CD8-positive, alpha-beta memory T cell (primary cell): ENCODE data around the gene KNDC1. TPM values are rescaled to one million over a fixed set of nuclear protein-coding genes. Genes with fewer than 3 reads are reported as not detected.
"Not testable (repeated sequence)": the region's sequence is repeated elsewhere in the genome, so short reads cannot be mapped to it uniquely, and the experiment has no call there.

ENCODE experiments used
- CTCF ChIA-PET: fragments of 350-600 bp; sonication (Branson Sonifier 250); formaldehyde crosslinking; loops from one replicate; lab custom pipeline; 2021; ENCODE audit warnings: antibody characterized with exemption; lab: Charles Lee
- POLR2A ChIA-PET: fragments of 350-600 bp; sonication (Branson Sonifier 250); formaldehyde crosslinking; loops from one replicate; lab custom pipeline; 2021; ENCODE audit warnings: antibody characterized with exemption; lab: Charles Lee
- DNase-seq, 5 donors: peaks; one replicate each; pipeline versions ENCODE4 v3.0.0 to v3.0.0-alpha.2; 2020 to 2022; ENCODE audit warnings: mixed read lengths in 1 of 5
- H3K27ac ChIP-seq: one replicate; pipeline ENCODE4 v1.7.0; 2013; ENCODE audit warnings: low read depth, mild to moderate bottlenecking, low read length, moderate library complexity
- H3K27me3 ChIP-seq: 2 replicates; pipeline ENCODE4 v1.7.0; 2013; ENCODE audit warnings: low read length, mild to moderate bottlenecking; ENCODE audit not compliant: insufficient read depth, poor library complexity, severe bottlenecking
- H3K36me3 ChIP-seq: 2 replicates; pipeline ENCODE4 v1.7.0; 2013; ENCODE audit warnings: mild to moderate bottlenecking, low read length, moderate library complexity; ENCODE audit not compliant: insufficient read depth
- H3K4me1 ChIP-seq: 2 replicates; pipeline ENCODE4 v1.7.0; 2013; ENCODE audit warnings: mild to moderate bottlenecking, low read length, moderate library complexity; ENCODE audit not compliant: insufficient read depth
- H3K4me3 ChIP-seq: 2 replicates; pipeline ENCODE4 v1.7.0; 2013; ENCODE audit warnings: mild to moderate bottlenecking, low read length
- H3K9me3 ChIP-seq: 2 replicates; pipeline ENCODE4 v1.7.0; 2013; ENCODE audit warnings: mild to moderate bottlenecking, low read length
- H3K27ac Mint-ChIP-seq, 8 donors: one replicate each; pipeline ENCODE4 v1.8.0; 2020 to 2021; ENCODE audit warnings: mixed read lengths in 8 of 8, mild to moderate bottlenecking in 6 of 8, inconsistent platforms in 3 of 8, moderate library complexity in 3 of 8
- H3K27me3 Mint-ChIP-seq, 2 donors: one replicate each; pipeline ENCODE4 v1.8.0; 2020 to 2021; ENCODE audit warnings: mixed read lengths in 2 of 2, mild to moderate bottlenecking in 1 of 2, moderate library complexity in 1 of 2
- H3K36me3 Mint-ChIP-seq, 3 donors: one replicate each; pipeline ENCODE4 v1.8.0; 2020 to 2021; ENCODE audit warnings: mixed read lengths in 3 of 3, inconsistent platforms in 1 of 3, mild to moderate bottlenecking in 1 of 3
- H3K4me1 Mint-ChIP-seq, 3 donors: one replicate each; pipeline ENCODE4 v1.8.0; 2020 to 2021; ENCODE audit warnings: mixed read lengths in 3 of 3, inconsistent platforms in 1 of 3, mild to moderate bottlenecking in 1 of 3
- H3K4me3 Mint-ChIP-seq, 7 donors: one replicate each; pipeline ENCODE4 v1.8.0; 2020 to 2021; ENCODE audit warnings: mixed read lengths in 7 of 7, mild to moderate bottlenecking in 6 of 7, moderate library complexity in 4 of 7, inconsistent platforms in 2 of 7
- H3K9me3 Mint-ChIP-seq, 5 donors: one replicate each; pipeline ENCODE4 v1.8.0; 2020 to 2022; ENCODE audit warnings: mixed read lengths in 5 of 5, mild to moderate bottlenecking in 3 of 5, moderate library complexity in 2 of 5, inconsistent platforms in 1 of 5
- polyA plus RNA-seq: library from polyadenylated mRNA; unstranded; fragments of 300-500 nt; fragmentation: Illumina TruSeq; gene quantifications from one replicate; pipeline ENCODE4 v1.2.3, GENCODE V29; 2021
- total RNA-seq, 2 experiments: library from RNA; stranded (reverse); gene quantifications; one replicate each; pipeline ENCODE4 v1.2.3, GENCODE V29; 2021

KNDC1 gene
- total and polyA plus RNA-seq, 3 experiments from 2014 or later, result 0.05 TPM; not detected in 2

GRCh38 chr10:133134411-133135115, 25.5 kb upstream of the KNDC1 start:
- Mint-ChIP-seq H3K27ac (no peak overlapping the region), H3K27me3 (no peaks in the 10 kb centered on the region), H3K4me3 (no peak overlapping the region), H3K9me3 (no peaks in the 10 kb centered on the region), H3K36me3 (no peaks in the 10 kb centered on the region), H3K4me1 (no peaks in the 10 kb centered on the region)
- Histone ChIP-seq H3K36me3 (no peaks in the 10 kb centered on the region), H3K27me3 (no peaks in the 10 kb centered on the region), H3K9me3 (no peaks in the 10 kb centered on the region), H3K4me3 (no peak overlapping the region), H3K27ac (no peak overlapping the region), H3K4me1 (no peaks in the 10 kb centered on the region)
- DNase-seq, result no peak
- CTCF ChIA-PET, result interaction anchor here (1.2 kb wide), 1 partner anchor 9 kb away, joined by 4 read pairs; no protein-coding TSS in a partner anchor
- POLR2A ChIA-PET, result no interaction called here

DNA sequence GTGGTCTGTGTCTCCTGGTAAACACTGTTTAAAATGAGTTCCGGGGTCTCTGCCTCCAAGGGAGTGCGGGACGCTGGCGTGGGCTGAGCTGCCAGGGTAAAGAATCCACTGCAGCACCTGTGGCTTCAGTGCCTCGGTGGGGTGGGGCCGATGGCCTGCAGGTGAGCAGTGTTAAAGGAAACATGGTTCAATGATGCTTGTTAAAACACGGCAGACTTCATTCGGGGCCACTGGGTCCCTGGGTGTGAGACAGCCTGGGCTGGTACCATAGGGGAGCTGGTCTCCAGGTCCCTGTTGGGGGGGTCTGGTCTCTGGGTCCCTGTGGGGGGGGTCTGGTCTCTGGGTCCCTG, 24.9 kb upstream of the KNDC1 start:
- Mint-ChIP-seq H3K4me3 (no peak overlapping the region), H3K4me1 (no peaks in the 10 kb centered on the region), H3K9me3 (no peaks in the 10 kb centered on the region), H3K36me3 (no peaks in the 10 kb centered on the region), H3K27ac (no peak overlapping the region), H3K27me3 (no peaks in the 10 kb centered on the region)
- ChIA-PET CTCF (interaction anchor here (1.2 kb wide), 1 partner anchor 9 kb away, joined by 4 read pairs; no protein-coding TSS in a partner anchor), POLR2A (no interaction called here)
- no peaks in the 10 kb centered on the region for H3K9me3 ChIP-seq
- no peak overlapping the region for H3K4me3 ChIP-seq
- H3K36me3 ChIP-seq, result no peaks in the 10 kb centered on the region
- DNase-seq, result no peak
- no peak overlapping the region for H3K27ac ChIP-seq
- H3K4me1 ChIP-seq, result no peaks in the 10 kb centered on the region
- no peaks in the 10 kb centered on the region for H3K27me3 ChIP-seq

DNA sequence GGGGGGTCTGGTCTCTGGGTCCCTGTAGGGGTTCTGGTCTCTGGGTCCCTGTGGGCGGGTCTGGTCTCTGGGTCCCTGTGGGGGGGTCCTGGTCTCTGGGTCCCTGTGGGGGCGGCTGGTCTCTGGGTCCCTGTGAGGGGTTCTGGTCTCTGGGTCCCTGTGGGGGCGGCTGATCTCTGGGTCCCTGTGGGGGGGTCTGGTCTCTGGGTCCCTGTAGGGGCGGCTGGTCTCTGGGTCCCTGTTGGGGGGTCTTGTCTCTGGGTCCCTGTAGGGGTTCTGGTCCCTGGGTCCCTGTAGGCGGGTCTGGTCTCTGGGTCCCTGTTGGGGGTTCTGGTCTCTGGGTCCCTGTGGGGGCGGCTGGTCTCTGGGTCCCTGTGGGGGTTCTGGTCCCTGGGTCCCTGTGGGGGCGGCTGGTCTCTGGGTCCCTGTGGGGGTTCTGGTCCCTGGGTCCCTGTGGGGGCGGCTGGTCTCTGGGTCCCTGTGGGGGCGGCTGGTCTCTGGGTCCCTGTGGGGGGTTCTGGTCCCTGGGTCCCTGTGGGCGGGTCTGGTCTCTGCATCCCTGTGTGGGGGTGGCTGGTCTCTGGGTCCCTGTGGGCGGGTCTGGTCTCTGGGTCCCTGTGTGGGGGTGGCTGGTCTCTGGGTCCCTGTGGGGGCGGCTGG, 22.4 kb upstream of the KNDC1 start:
- H3K9me3 Mint-ChIP-seq, H3K4me1 Mint-ChIP-seq, H3K27me3 ChIP-seq, CTCF ChIA-PET, H3K9me3 ChIP-seq, H3K27ac Mint-ChIP-seq, H3K4me3 ChIP-seq, POLR2A ChIA-PET, H3K4me3 Mint-ChIP-seq, H3K27ac ChIP-seq, H3K4me1 ChIP-seq, DNase-seq, H3K27me3 Mint-ChIP-seq, H3K36me3 Mint-ChIP-seq, H3K36me3 ChIP-seq: not testable (repeated sequence)

GRCh38 chr10:133139551-133140065, 20.4 kb upstream of the KNDC1 start:
- Mint-ChIP-seq H3K36me3 (no peaks in the 10 kb centered on the region), H3K9me3 (no peaks in the 10 kb centered on the region), H3K27me3 (peaks cover 8 to 16% of the 10 kb centered on the region in 2 donors), H3K27ac (no peak overlapping the region), H3K4me3 (no peak overlapping the region), H3K4me1 (peaks cover 0 to 10% (median 4%) of the 10 kb centered on the region in 3 donors)
- H3K4me1 ChIP-seq, result no peaks in the 10 kb centered on the region
- H3K27me3 ChIP-seq, result no peaks in the 10 kb centered on the region
- CTCF ChIA-PET, result no interaction called here
- H3K36me3 ChIP-seq, result no peaks in the 10 kb centered on the region
- DNase-seq, result no peak
- H3K4me3 ChIP-seq, result no peak overlapping the region
- H3K9me3 ChIP-seq, result no peaks in the 10 kb centered on the region
- no peak overlapping the region for H3K27ac ChIP-seq
- POLR2A ChIA-PET, result no interaction called here

- H3K27me3 ChIP-seq, result no peaks in the 10 kb centered on the region
These were observed 19.4 kb upstream of the KNDC1 start for GRCh38 chr10:133140417-133141143.

DNA sequence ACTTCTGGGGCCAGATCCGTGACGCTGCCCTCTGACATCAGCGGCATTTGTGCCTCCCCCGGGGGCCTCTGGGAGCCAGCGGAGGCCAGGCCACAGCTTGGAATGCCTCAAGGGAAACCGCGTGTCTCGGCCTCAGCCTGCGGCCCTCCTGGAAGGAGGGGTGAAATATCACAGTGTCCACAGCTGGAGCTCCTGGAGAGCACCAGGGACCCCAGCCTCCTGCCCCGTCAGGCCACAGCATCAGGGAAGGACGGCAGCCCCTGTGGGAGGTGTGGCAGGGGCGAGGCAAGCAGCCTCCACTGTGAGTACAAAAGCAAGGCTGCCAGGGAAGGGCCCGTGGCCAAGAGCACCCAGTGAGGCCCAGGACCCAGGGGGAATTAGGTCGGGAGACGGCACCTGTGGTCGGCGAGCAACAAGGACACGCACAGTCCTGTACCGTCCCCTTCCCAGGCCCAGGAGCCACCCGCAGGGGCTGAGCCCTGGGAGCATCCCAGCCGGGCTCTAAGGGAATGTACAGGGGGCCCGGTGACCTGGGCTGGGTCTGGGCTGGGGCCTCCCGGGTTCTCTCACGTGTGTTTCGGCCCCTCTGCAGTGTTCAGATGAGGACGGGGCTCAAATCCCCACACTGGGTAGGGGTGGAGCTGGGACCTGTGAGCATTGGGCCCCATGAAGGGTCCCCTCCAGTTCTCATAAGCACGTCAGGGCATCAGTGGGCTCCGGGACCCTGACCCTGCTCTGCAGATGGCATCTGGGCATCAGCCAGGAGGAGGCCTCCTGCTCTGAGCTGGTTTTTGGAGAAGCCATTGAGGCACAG, 18.7 kb upstream of the KNDC1 start:
- Mint-ChIP-seq H3K27me3 (peaks cover 13 to 30% of the 10 kb centered on the region in 2 donors), H3K4me1 (peaks cover 0 to 11% (median 4%) of the 10 kb centered on the region in 3 donors), H3K36me3 (peaks cover 0 to 3% (median 0%) of the 10 kb centered on the region in 3 donors), H3K9me3 (no peaks in the 10 kb centered on the region), H3K4me3 (no peak overlapping the region), H3K27ac (no peak overlapping the region)
- Histone ChIP-seq H3K9me3 (no peaks in the 10 kb centered on the region), H3K36me3 (no peaks in the 10 kb centered on the region), H3K27ac (no peak overlapping the region), H3K4me3 (no peak overlapping the region), H3K27me3 (no peaks in the 10 kb centered on the region), H3K4me1 (no peaks in the 10 kb centered on the region)
- DNase-seq, result peak in 1 of 5 donors; percentile 35
- ChIA-PET POLR2A (no interaction called here), CTCF (no interaction called here)

More at GRCh38 chr10:133140417-133141143, 19.4 kb upstream of the KNDC1 start:
- Mint-ChIP-seq H3K4me1 (peaks cover 0 to 11% (median 4%) of the 10 kb centered on the region in 3 donors), H3K9me3 (no peaks in the 10 kb centered on the region), H3K27ac (no peak overlapping the region), H3K36me3 (no peaks in the 10 kb centered on the region), H3K27me3 (peaks cover 13 to 26% of the 10 kb centered on the region in 2 donors), H3K4me3 (no peak overlapping the region)
- ChIA-PET CTCF (no interaction called here), POLR2A (no interaction called here)
- no peaks in the 10 kb centered on the region for H3K36me3 ChIP-seq
- no peak for DNase-seq
- no peak overlapping the region for H3K27ac ChIP-seq
- no peaks in the 10 kb centered on the region for H3K4me1 ChIP-seq
- H3K4me3 ChIP-seq, result no peak overlapping the region
- no peaks in the 10 kb centered on the region for H3K9me3 ChIP-seq

DNA sequence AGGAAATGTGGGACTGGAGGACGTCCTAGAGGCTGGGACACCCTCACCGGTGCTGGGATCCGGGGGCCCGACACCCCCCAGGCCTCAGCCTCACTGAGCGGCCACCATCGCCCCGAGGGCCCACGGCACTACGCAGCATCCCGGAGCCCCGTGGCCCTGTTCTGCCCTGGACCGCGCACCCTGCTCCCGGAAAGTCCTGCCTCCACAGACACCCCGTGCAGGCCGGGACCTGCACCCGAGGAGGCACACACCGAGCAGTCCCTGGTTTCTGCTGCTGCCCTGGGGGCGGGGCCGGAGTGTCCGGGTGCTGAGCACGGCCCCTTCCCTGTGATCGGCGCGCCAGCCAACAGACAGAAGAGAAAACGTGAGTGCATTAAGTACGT, 18.1 kb upstream of the KNDC1 start:
- H3K36me3 ChIP-seq, result no peaks in the 10 kb centered on the region
- POLR2A ChIA-PET, result no interaction called here
- no peak overlapping the region for H3K4me3 ChIP-seq
- H3K9me3 ChIP-seq, result no peaks in the 10 kb centered on the region
- DNase-seq, result no peak
- H3K36me3 Mint-ChIP-seq, result peaks cover 0 to 7% (median 0%) of the 10 kb centered on the region in 3 donors
- no peak overlapping the region for H3K27ac ChIP-seq
- H3K4me1 Mint-ChIP-seq, result peaks cover 0 to 11% (median 4%) of the 10 kb centered on the region in 3 donors
- no peak overlapping the region for H3K27ac Mint-ChIP-seq
- peaks cover 3% of the 10 kb centered on the region for H3K27me3 ChIP-seq
- CTCF ChIA-PET, result no interaction called here
- H3K4me3 Mint-ChIP-seq, result no peak overlapping the region
- H3K9me3 Mint-ChIP-seq, result no peaks in the 10 kb centered on the region
- no peaks in the 10 kb centered on the region for H3K4me1 ChIP-seq
- peaks cover 13 to 36% of the 10 kb centered on the region in 2 donors for H3K27me3 Mint-ChIP-seq
